ENCODE results near the gene GSTA5.
"Not testable (repeated sequence)": the region's sequence is repeated elsewhere in the genome, so short reads cannot be mapped to it uniquely, and the experiment has no call there.

Gene GSTA5

GRCh38 chr6:52829046-52829817 is 11.4 kb downstream of the GSTA5 start:
- Histone ChIP-seq H3K9ac (ENCODE audit: low read length) (no peak overlapping the region), H3K4me1 (ENCODE audit: control insufficient read depth, low read depth, low read length) (no peaks in the 10 kb centered on the region), H3K4me2 (ENCODE audit: low read length) (no peak overlapping the region), H3K79me1 (ENCODE audit: low read length) (no peaks in the 10 kb centered on the region), H3K27me3 (ENCODE audit: insufficient read depth, low read length, poor library complexity) (no peaks in the 10 kb centered on the region), H3K4me3 (ENCODE audit: low read length) (no peak overlapping the region), H2BK5ac (ENCODE audit: low read length) (no peak overlapping the region), H3K18ac (ENCODE audit: low read length) (no peak overlapping the region), H3K4ac (ENCODE audit: low read depth, low read length) (no peak overlapping the region), H3K23ac (ENCODE audit: low read length) (no peak overlapping the region), H2BK15ac (replicated peaks; ENCODE audit: low read depth) (no peak overlapping the region), H4K8ac (ENCODE audit: low read depth, low read length) (no peak overlapping the region), H3K79me2 (ENCODE audit: control insufficient read depth, insufficient read depth, low read length) (no peaks in the 10 kb centered on the region), H3K36me3 (ENCODE audit: control insufficient read depth, insufficient read depth, low read length) (no peaks in the 10 kb centered on the region), H4K5ac (ENCODE audit: low read length) (no peak overlapping the region), H3K56ac (ENCODE audit: low read length) (no peak overlapping the region), H2AK5ac (ENCODE audit: low read length) (no peak overlapping the region), H2BK120ac (ENCODE audit: low read depth, low read length) (no peak overlapping the region), H3K27ac (ENCODE audit: low read depth, low read length) (no peak overlapping the region)
- WGBS (ENCODE audit: extremely low coverage, insufficient coverage, low lambda C conversion rate) = no CpG with 5 or more reads among the region's 37 CpGs
- no peak for DNase-seq

- H3K4ac ChIP-seq (ENCODE audit: low read depth, low read length); DNase-seq; H2BK15ac ChIP-seq (replicated peaks; ENCODE audit: low read depth); H4K8ac ChIP-seq (ENCODE audit: low read depth, low read length); H3K9ac ChIP-seq (ENCODE audit: low read length); H3K56ac ChIP-seq (ENCODE audit: low read length); H3K18ac ChIP-seq (ENCODE audit: low read length); H3K4me2 ChIP-seq (ENCODE audit: low read length); H3K27ac ChIP-seq (ENCODE audit: low read depth, low read length); H3K4me3 ChIP-seq (ENCODE audit: low read length); H2BK120ac ChIP-seq (ENCODE audit: low read depth, low read length); H3K36me3 ChIP-seq (ENCODE audit: control insufficient read depth, insufficient read depth, low read length); H3K4me1 ChIP-seq (ENCODE audit: control insufficient read depth, low read depth, low read length); H2AK5ac ChIP-seq (ENCODE audit: low read length); H3K27me3 ChIP-seq (ENCODE audit: insufficient read depth, low read length, poor library complexity); H2BK5ac ChIP-seq (ENCODE audit: low read length); H3K23ac ChIP-seq (ENCODE audit: low read length); H3K79me2 ChIP-seq (ENCODE audit: control insufficient read depth, insufficient read depth, low read length); H4K5ac ChIP-seq (ENCODE audit: low read length); H3K79me1 ChIP-seq (ENCODE audit: low read length): not testable (repeated sequence)
- WGBS (ENCODE audit: extremely low coverage, insufficient coverage, low lambda C conversion rate) = no CpG with 5 or more reads among the region's 4 CpGs
Observed at GRCh38 chr6:52828621-52829020, 12.0 kb downstream of the GSTA5 start.

DNA sequence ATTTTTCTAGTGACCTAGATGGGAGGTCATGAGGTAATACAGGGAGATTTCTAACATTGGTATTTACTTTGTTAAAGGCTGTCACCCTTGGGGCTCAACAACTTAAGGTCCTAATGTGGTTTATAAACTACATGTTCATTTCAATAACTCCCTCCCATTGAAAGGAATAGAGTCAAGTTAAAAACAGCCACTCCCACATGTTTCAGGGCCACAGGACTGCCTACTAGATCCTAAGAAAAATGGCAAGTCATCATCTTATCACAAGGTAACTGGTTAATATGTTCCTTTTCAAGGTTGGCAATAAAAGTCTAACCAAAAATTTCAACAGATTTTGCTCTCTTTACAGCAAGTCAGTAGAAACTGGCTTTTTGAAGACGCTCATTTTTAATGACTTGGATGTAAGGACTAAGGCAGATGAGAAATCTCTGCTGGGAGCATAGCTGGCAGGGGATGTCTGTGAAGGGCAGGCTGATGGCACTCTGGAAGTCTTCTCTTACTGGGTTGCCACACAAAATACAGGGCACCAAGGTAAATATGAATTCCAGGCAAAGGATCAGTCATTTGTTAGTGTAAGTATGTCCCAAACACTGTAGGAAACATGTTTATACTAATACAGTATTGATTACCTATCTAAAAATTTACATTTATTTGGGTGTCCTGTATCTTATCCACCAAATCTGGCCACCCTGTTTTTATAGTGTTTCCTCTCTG is 13.4 kb downstream of the GSTA5 start:
- H3K4me2 ChIP-seq (ENCODE audit: low read length); H3K4ac ChIP-seq (ENCODE audit: low read depth, low read length); H3K23ac ChIP-seq (ENCODE audit: low read length); H3K36me3 ChIP-seq (ENCODE audit: control insufficient read depth, insufficient read depth, low read length); H3K18ac ChIP-seq (ENCODE audit: low read length); H3K79me1 ChIP-seq (ENCODE audit: low read length); H4K5ac ChIP-seq (ENCODE audit: low read length); H3K9ac ChIP-seq (ENCODE audit: low read length); H2BK120ac ChIP-seq (ENCODE audit: low read depth, low read length); H2BK5ac ChIP-seq (ENCODE audit: low read length); H3K56ac ChIP-seq (ENCODE audit: low read length); H2AK5ac ChIP-seq (ENCODE audit: low read length); H4K8ac ChIP-seq (ENCODE audit: low read depth, low read length); H3K79me2 ChIP-seq (ENCODE audit: control insufficient read depth, insufficient read depth, low read length); H3K4me3 ChIP-seq (ENCODE audit: low read length); H3K27ac ChIP-seq (ENCODE audit: low read depth, low read length); H2BK15ac ChIP-seq (replicated peaks; ENCODE audit: low read depth); H3K27me3 ChIP-seq (ENCODE audit: insufficient read depth, low read length, poor library complexity); DNase-seq; H3K4me1 ChIP-seq (ENCODE audit: control insufficient read depth, low read depth, low read length): not testable (repeated sequence)
- WGBS (ENCODE audit: extremely low coverage, insufficient coverage, low lambda C conversion rate) = no CpG with 5 or more reads among the region's 1 CpG

GRCh38 chr6:52826513-52826912 is 14.1 kb downstream of the GSTA5 start:
- H2BK120ac ChIP-seq (ENCODE audit: low read depth, low read length) = no peak overlapping the region
- H4K8ac ChIP-seq (ENCODE audit: low read depth, low read length) = no peak overlapping the region
- H3K23ac ChIP-seq (ENCODE audit: low read length) = no peak overlapping the region
- no peak overlapping the region for H3K4ac ChIP-seq (ENCODE audit: low read depth, low read length)
- no peak overlapping the region for H3K27ac ChIP-seq (ENCODE audit: low read depth, low read length)
- no peak overlapping the region for H3K56ac ChIP-seq (ENCODE audit: low read length)
- H3K79me2 ChIP-seq (ENCODE audit: control insufficient read depth, insufficient read depth, low read length) = no peaks in the 10 kb centered on the region
- H3K4me1 ChIP-seq (ENCODE audit: control insufficient read depth, low read depth, low read length) = no peaks in the 10 kb centered on the region
- no peak overlapping the region for H3K4me3 ChIP-seq (ENCODE audit: low read length)
- no CpG with 5 or more reads among the region's 1 CpG for WGBS (ENCODE audit: extremely low coverage, insufficient coverage, low lambda C conversion rate)
- no peak overlapping the region for H3K4me2 ChIP-seq (ENCODE audit: low read length)
- H2AK5ac ChIP-seq (ENCODE audit: low read length) = no peak overlapping the region
- H3K18ac ChIP-seq (ENCODE audit: low read length) = no peak overlapping the region
- DNase-seq = no peak
- H4K5ac ChIP-seq (ENCODE audit: low read length) = no peak overlapping the region
- no peak overlapping the region for H2BK15ac ChIP-seq (replicated peaks; ENCODE audit: low read depth)
- H3K79me1 ChIP-seq (ENCODE audit: low read length) = no peaks in the 10 kb centered on the region
- H3K9ac ChIP-seq (ENCODE audit: low read length) = no peak overlapping the region
- no peaks in the 10 kb centered on the region for H3K36me3 ChIP-seq (ENCODE audit: control insufficient read depth, insufficient read depth, low read length)
- H2BK5ac ChIP-seq (ENCODE audit: low read length) = no peak overlapping the region
- no peaks in the 10 kb centered on the region for H3K27me3 ChIP-seq (ENCODE audit: insufficient read depth, low read length, poor library complexity)

GRCh38 chr6:52825900-52826459 is 14.6 kb downstream of the GSTA5 start:
- H3K9ac ChIP-seq (ENCODE audit: low read length); H3K56ac ChIP-seq (ENCODE audit: low read length); H4K5ac ChIP-seq (ENCODE audit: low read length); H3K4ac ChIP-seq (ENCODE audit: low read depth, low read length); H3K79me2 ChIP-seq (ENCODE audit: control insufficient read depth, insufficient read depth, low read length); H3K18ac ChIP-seq (ENCODE audit: low read length); H2AK5ac ChIP-seq (ENCODE audit: low read length); H2BK15ac ChIP-seq (replicated peaks; ENCODE audit: low read depth); H4K8ac ChIP-seq (ENCODE audit: low read depth, low read length); H3K4me3 ChIP-seq (ENCODE audit: low read length); H3K23ac ChIP-seq (ENCODE audit: low read length); H3K36me3 ChIP-seq (ENCODE audit: control insufficient read depth, insufficient read depth, low read length); H3K4me2 ChIP-seq (ENCODE audit: low read length); H2BK120ac ChIP-seq (ENCODE audit: low read depth, low read length); H2BK5ac ChIP-seq (ENCODE audit: low read length); H3K79me1 ChIP-seq (ENCODE audit: low read length); DNase-seq; H3K4me1 ChIP-seq (ENCODE audit: control insufficient read depth, low read depth, low read length); H3K27ac ChIP-seq (ENCODE audit: low read depth, low read length); H3K27me3 ChIP-seq (ENCODE audit: insufficient read depth, low read length, poor library complexity): not testable (repeated sequence)
- no CpG with 5 or more reads among the region's 4 CpGs for WGBS (ENCODE audit: extremely low coverage, insufficient coverage, low lambda C conversion rate)

All from mesendoderm (in vitro differentiated cells).